ENCODE measurements around the gene APOA4.

GRCh38 chr11:116838321-116839084, 15.4 kb upstream of the APOA4 start:
- TF ChIP-seq CTCF (IDR thresholded peaks at IDR 0.05) (no peak), POLR2AphosphoS5 (IDR thresholded peaks at IDR 0.05) (no peak), POLR2A (IDR thresholded peaks at IDR 0.05) (no peak), EP300 (IDR thresholded peaks at IDR 0.05) (no peak)

Data from sigmoid colon (tissue), 4 donors.